Left kidney (tissue), 2 donors: ENCODE data around the gene SDHB. TPM values are rescaled to one million over a fixed set of nuclear protein-coding genes. Genes with fewer than 3 reads are reported as not detected.

Experiments used
- DNase-seq: peaks from one replicate; pipeline ENCODE4 v3.0.0-alpha.2; 2013
- polyA plus RNA-seq: library from polyadenylated mRNA; unstranded; fragments of 120-200 nt; gene quantifications from one replicate; pipeline ENCODE4 v1.2.1, GENCODE V29; 2013; ENCODE audit not compliant: insufficient read length

The SDHB gene
- polyA plus RNA-seq, 1 donor: 168 TPM

- no peak for DNase-seq
These were observed 40.1 kb downstream of the SDHB start for GRCh38 chr1:17013491-17014320.

GRCh38 chr1:17012775-17013490, 40.9 kb downstream of the SDHB start:
- DNase-seq: no peak

- DNase-seq: peak; percentile 67
These were observed 42.2 kb downstream of the SDHB start, which contains the start of gene ATP13A2 for GRCh38 chr1:17011439-17012307. TSS of gene ATP13A2 (minus strand) at chr1:17011928. CDS start at chr1:17011738, 190 bp downstream.

- DNase-seq: no peak
These were observed 42.8 kb downstream of the SDHB start for GRCh38 chr1:17011092-17011438.

- no peak for DNase-seq
These were observed 44.1 kb downstream of the SDHB start for GRCh38 chr1:17009706-17010105.

- no peak for DNase-seq
These were observed 45.5 kb downstream of the SDHB start for GRCh38 chr1:17008208-17008855.

- DNase-seq: no peak
These were observed 46.7 kb downstream of the SDHB start for GRCh38 chr1:17007121-17007520.

GRCh38 chr1:17005365-17005740, 48.5 kb downstream of the SDHB start:
- DNase-seq: no peak

GRCh38 chr1:17004466-17005364, 49.1 kb downstream of the SDHB start:
- DNase-seq: no peak

GRCh38 chr1:17002524-17002902, 51.3 kb downstream of the SDHB start:
- no peak for DNase-seq

GRCh38 chr1:17001760-17002523, 51.9 kb downstream of the SDHB start:
- no peak for DNase-seq

GRCh38 chr1:16999863-17000262, 54.0 kb downstream of the SDHB start:
- no peak for DNase-seq

GRCh38 chr1:16998589-16998988, 55.2 kb downstream of the SDHB start:
- no peak for DNase-seq

- no peak for DNase-seq
These were observed 57.0 kb downstream of the SDHB start for GRCh38 chr1:16996845-16997244.

GRCh38 chr1:16993521-16994038, 60.3 kb downstream of the SDHB start:
- DNase-seq: no peak

GRCh38 chr1:16992675-16993074, 61.2 kb downstream of the SDHB start:
- no peak for DNase-seq

- no peak for DNase-seq
These were observed 61.7 kb downstream of the SDHB start for GRCh38 chr1:16992102-16992501.

GRCh38 chr1:16991571-16991970, 62.3 kb downstream of the SDHB start:
- DNase-seq: no peak

GRCh38 chr1:16989676-16990391, 64.0 kb downstream of the SDHB start:
- DNase-seq: no peak
